PFSK-1 (cell line): ENCODE results near the gene FGGY.

Experiments used
- FOXP2 ChIP-seq: optimal IDR thresholded peaks from 2 replicates; pipeline ENCODE3; 2011; ENCODE audit warnings: borderline replicate concordance, control low read depth, inconsistent platforms; ENCODE audit not compliant: insufficient read depth; ENCODE audit errors: extremely low read length, extremely low read depth
- POLR2AphosphoS5 ChIP-seq: IDR thresholded peaks from 2 replicates; pipeline ENCODE4 v1.6.1; 2012; ENCODE audit warnings: low read depth, mild to moderate bottlenecking, control low read depth, low read length, moderate library complexity
- REST ChIP-seq, 2 experiments: IDR thresholded peaks; 2 replicates each; pipeline versions ENCODE4 v1.6.1 to v1.8.0; 2011 to 2012; ENCODE audit warnings: low read depth in 2 of 2, low read length in 2 of 2, control low read depth in 1 of 2, inconsistent platforms in 1 of 2, mild to moderate bottlenecking in 1 of 2, moderate library complexity in 1 of 2; ENCODE audit not compliant: insufficient read depth in 1 of 2
- SIN3A ChIP-seq: IDR thresholded peaks from 2 replicates; pipeline ENCODE4 v1.6.1; 2012; ENCODE audit warnings: mild to moderate bottlenecking, low read length, moderate library complexity, borderline replicate concordance; ENCODE audit not compliant: insufficient read depth

- no peak for TF ChIP-seq POLR2AphosphoS5
- TF ChIP-seq SIN3A, result no peak
- TF ChIP-seq REST (IDR thresholded peaks at IDR 0.05; ENCODE audit: insufficient read depth in 1 of 2, low read depth in 2 of 2, low read length in 2 of 2), result no peak
- TF ChIP-seq FOXP2, result no peak
Measured at GRCh38 chr1:59383963-59384362, 87.1 kb downstream of the FGGY start.
